ENCODE results near the gene INTS1. TPM values are rescaled to one million over a fixed set of nuclear protein-coding genes. Genes with fewer than 3 reads are reported as not detected.

Gene INTS1
- total RNA-seq, 1 donor from 2014 or later: 134 TPM

- H3K36me3 Mint-ChIP-seq: no peaks in the 10 kb centered on the region
- TF ChIP-seq CTCF (conservative IDR thresholded peaks at IDR 0.05): no peak
- no peak for DNase-seq (ENCODE audit: extremely low spot score, unreplicated experiment)
- no peak overlapping the region for H3K4me3 Mint-ChIP-seq
- H3K27ac Mint-ChIP-seq: no peak overlapping the region
- H3K9me3 Mint-ChIP-seq: no peaks in the 10 kb centered on the region
- peaks cover 10% of the 10 kb centered on the region for H3K27me3 Mint-ChIP-seq
- peaks cover 4% of the 10 kb centered on the region for H3K4me1 Mint-ChIP-seq (ENCODE audit: unreplicated experiment)
Observed at GRCh38 chr7:1433128-1433920, 70.9 kb downstream of the INTS1 start.

- no peaks in the 10 kb centered on the region for H3K9me3 Mint-ChIP-seq
- no peaks in the 10 kb centered on the region for H3K36me3 Mint-ChIP-seq
- H3K27ac Mint-ChIP-seq: peak overlapping the region; percentile 41
- no peak for DNase-seq (ENCODE audit: extremely low spot score, unreplicated experiment)
- H3K4me1 Mint-ChIP-seq (ENCODE audit: unreplicated experiment): peaks cover 4% of the 10 kb centered on the region
- TF ChIP-seq CTCF (conservative IDR thresholded peaks at IDR 0.05): peak; percentile 96
- no peak overlapping the region for H3K4me3 Mint-ChIP-seq
- H3K27me3 Mint-ChIP-seq: peaks cover 11% of the 10 kb centered on the region
Observed at GRCh38 chr7:1432411-1433082, 71.6 kb downstream of the INTS1 start.

- no peak overlapping the region for H3K27ac Mint-ChIP-seq
- peaks cover 11% of the 10 kb centered on the region for H3K27me3 Mint-ChIP-seq
- H3K4me3 Mint-ChIP-seq: no peak overlapping the region
- H3K36me3 Mint-ChIP-seq: no peaks in the 10 kb centered on the region
- DNase-seq (ENCODE audit: extremely low spot score, unreplicated experiment): no peak
- H3K4me1 Mint-ChIP-seq (ENCODE audit: unreplicated experiment): peaks cover 4% of the 10 kb centered on the region
- H3K9me3 Mint-ChIP-seq: no peaks in the 10 kb centered on the region
- TF ChIP-seq CTCF (conservative IDR thresholded peaks at IDR 0.05): no peak
Observed at GRCh38 chr7:1431634-1432380, 72.4 kb downstream of the INTS1 start.

GRCh38 chr7:1431226-1431625 is 73.0 kb downstream of the INTS1 start:
- no peaks in the 10 kb centered on the region for H3K9me3 Mint-ChIP-seq

More at GRCh38 chr7:1431226-1431625, 73.0 kb downstream of the INTS1 start:
- Mint-ChIP-seq H3K4me3 (no peak overlapping the region), H3K4me1 (ENCODE audit: unreplicated experiment) (peaks cover 4% of the 10 kb centered on the region), H3K36me3 (no peaks in the 10 kb centered on the region), H3K27me3 (peaks cover 11% of the 10 kb centered on the region), H3K27ac (no peak overlapping the region)
- TF ChIP-seq CTCF (conservative IDR thresholded peaks at IDR 0.05): no peak
- DNase-seq (ENCODE audit: extremely low spot score, unreplicated experiment): no peak
